ENCODE results near the gene PLCB1. TPM values are rescaled to one million over a fixed set of nuclear protein-coding genes. Genes with fewer than 3 reads are reported as not detected.

Gene PLCB1
- total and polyA plus RNA-seq, 2 experiments from 2014 or later = 6.7 to 20.5 TPM

DNA sequence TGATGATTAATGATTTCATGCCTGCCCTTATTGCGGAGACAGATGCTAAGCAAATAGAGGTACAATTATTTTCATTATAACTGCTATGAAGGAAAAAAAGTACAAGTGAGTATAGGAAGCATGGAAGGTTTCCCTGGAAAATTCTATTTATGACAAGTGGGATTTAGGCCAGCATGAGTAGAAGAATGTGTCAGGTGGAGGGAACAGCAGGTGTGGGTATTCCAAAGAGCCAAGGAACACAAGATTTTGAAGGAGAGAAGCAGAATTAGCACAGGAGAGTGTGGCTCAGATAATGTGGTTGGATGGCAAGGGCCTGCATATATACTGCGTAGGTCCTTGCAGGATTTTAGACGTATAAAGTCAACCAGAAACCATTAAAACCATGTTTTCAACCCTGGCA lies 11.4 kb downstream of the PLCB1 start:
- no peak overlapping the region for H2AFZ ChIP-seq
- no peaks in the 10 kb centered on the region for H4K20me1 ChIP-seq (ENCODE audit: insufficient read depth, poor library complexity, severe bottlenecking)
- no peak for DNase-seq (ENCODE audit: low spot score)
- H3K79me2 ChIP-seq = no peaks in the 10 kb centered on the region
- H3K27me3 ChIP-seq = no peaks in the 10 kb centered on the region
- no peak overlapping the region for H3K4me3 ChIP-seq
- no peaks in the 10 kb centered on the region for H3K4me1 ChIP-seq (ENCODE audit: insufficient read depth)
- no peaks in the 10 kb centered on the region for H3K9me2 ChIP-seq (replicated peaks; ENCODE audit: insufficient read depth)
- H3K27ac ChIP-seq = no peak overlapping the region
- TF ChIP-seq EZH2phosphoT487 (IDR thresholded peaks at IDR 0.05; ENCODE audit: low read depth, severe bottlenecking, unreplicated experiment) = no peak
- TF ChIP-seq, protein P1, sequence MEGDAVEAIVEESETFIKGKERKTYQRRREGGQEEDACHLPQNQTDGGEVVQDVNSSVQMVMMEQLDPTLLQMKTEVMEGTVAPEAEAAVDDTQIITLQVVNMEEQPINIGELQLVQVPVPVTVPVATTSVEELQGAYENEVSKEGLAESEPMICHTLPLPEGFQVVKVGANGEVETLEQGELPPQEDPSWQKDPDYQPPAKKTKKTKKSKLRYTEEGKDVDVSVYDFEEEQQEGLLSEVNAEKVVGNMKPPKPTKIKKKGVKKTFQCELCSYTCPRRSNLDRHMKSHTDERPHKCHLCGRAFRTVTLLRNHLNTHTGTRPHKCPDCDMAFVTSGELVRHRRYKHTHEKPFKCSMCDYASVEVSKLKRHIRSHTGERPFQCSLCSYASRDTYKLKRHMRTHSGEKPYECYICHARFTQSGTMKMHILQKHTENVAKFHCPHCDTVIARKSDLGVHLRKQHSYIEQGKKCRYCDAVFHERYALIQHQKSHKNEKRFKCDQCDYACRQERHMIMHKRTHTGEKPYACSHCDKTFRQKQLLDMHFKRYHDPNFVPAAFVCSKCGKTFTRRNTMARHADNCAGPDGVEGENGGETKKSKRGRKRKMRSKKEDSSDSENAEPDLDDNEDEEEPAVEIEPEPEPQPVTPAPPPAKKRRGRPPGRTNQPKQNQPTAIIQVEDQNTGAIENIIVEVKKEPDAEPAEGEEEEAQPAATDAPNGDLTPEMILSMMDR (IDR thresholded peaks at IDR 0.05; ENCODE audit: poor library complexity) = no peak
- no peak for TF ChIP-seq EZH2 (IDR thresholded peaks at IDR 0.05; ENCODE audit: borderline replicate concordance)
- no peaks in the 10 kb centered on the region for H3K9me3 ChIP-seq (ENCODE audit: low read depth)
- no peak overlapping the region for H3K4me2 ChIP-seq
- H3K36me3 ChIP-seq (replicated peaks; ENCODE audit: insufficient read depth, low read depth) = no peaks in the 10 kb centered on the region
- WGBS (ENCODE audit: low lambda C conversion rate, missing lambda C conversion rate) = 99% methylated on average over 3 of the region's 3 CpGs

DNA sequence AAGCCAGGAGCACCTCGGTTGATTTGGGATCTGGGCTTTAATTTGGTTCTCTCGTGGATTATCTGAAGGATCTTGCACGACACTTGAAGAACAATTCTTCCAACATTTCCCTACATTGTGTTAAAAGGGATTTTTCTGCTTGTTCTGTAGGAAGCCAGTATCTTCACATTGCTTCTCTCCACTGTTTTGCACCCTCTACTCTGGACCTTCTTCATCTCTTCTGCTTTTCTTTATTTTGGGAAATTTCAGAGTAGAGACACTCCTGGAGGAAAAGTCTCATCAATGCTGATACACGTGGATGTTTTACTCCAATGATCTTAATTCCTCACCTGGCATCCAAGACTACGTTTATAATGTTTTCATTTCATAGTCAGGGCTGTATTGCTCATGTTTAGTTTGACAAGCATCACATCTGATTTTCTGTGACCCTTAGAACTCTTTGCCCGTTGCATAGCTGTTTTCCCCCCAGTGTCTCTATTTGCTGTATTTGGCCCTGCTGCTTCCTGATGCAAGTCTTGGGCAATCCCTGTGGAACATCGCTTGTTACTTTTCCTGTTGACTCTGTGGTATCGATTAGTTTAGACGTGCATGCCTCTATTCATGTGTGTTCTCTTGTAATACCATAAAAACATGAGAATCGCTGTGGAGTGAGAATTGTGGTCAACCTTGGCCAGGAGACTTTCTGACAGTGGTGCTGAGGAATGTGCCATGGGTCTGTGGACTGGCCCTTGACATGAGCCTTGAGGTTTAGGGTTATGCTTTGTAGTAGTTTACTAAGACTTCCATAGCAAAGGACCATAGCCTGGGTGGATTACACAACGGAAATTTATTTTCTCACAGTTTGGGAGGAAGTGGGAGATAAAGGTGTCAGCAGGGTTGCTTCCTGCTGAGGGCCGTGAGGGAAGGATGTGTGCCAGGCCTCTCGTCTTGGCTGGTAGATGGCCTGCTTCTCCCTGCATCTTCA lies 12.5 kb downstream of the PLCB1 start:
- Histone ChIP-seq H3K9me2 (replicated peaks; ENCODE audit: insufficient read depth) (no peaks in the 10 kb centered on the region), H3K9me3 (ENCODE audit: low read depth) (no peaks in the 10 kb centered on the region), H3K27me3 (no peaks in the 10 kb centered on the region), H3K27ac (no peak overlapping the region), H4K20me1 (ENCODE audit: insufficient read depth, poor library complexity, severe bottlenecking) (no peaks in the 10 kb centered on the region), H3K4me1 (ENCODE audit: insufficient read depth) (no peaks in the 10 kb centered on the region), H3K4me3 (no peak overlapping the region), H3K4me2 (no peak overlapping the region), H2AFZ (no peak overlapping the region), H3K79me2 (no peaks in the 10 kb centered on the region), H3K36me3 (replicated peaks; ENCODE audit: insufficient read depth, low read depth) (no peaks in the 10 kb centered on the region)
- WGBS (ENCODE audit: low lambda C conversion rate, missing lambda C conversion rate) = 81% methylated on average over 13 of the region's 13 CpGs
- no peak for DNase-seq (ENCODE audit: low spot score)
- TF ChIP-seq, protein P1 (IDR thresholded peaks at IDR 0.05; ENCODE audit: poor library complexity) = no peak

DNA sequence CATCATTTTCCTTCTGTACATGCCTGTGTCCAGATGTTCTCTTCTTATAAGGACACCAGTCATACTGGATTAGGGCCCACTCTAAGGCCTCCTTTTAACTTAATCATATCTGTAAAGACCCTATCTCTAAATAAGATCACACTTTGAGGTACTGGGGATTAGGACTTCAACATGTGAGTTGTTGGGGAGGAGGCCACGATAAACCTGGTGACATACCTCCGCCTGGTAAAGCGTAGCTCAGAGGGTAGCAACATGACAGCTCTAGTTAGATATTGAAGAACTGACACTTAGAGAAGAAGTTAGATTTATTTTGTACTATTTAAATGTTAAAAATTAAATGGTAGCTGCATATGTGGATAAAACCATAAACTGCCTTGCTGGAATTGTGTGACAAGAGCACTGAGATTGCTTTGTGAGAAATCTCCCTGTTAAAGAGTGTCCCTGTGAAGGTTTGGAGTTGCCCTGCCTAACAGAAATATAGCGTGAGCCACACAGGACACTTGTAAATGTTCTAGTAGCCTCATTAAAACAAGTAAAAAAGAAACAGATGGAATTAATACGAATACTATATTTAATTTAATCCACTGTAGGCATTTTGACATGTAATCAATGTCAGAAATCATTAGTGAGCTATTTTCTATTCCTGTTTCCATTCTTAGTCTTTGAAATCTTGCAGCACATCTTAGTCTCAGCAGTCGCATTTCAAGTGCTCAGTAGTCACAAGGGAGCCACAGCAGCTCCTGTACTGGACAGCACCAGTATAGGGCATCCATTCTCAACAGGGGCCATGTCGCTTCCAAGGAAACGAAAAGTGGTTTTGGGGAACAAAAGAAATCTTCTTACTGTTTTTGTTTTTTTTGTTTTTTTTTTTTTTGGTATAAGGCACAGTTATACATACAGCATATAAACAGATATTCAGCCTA lies 13.4 kb downstream of the PLCB1 start:
- Histone ChIP-seq H3K27ac (no peak overlapping the region), H3K9me2 (replicated peaks; ENCODE audit: insufficient read depth) (no peaks in the 10 kb centered on the region), H2AFZ (no peak overlapping the region), H3K4me1 (ENCODE audit: insufficient read depth) (no peaks in the 10 kb centered on the region), H3K27me3 (no peaks in the 10 kb centered on the region), H3K36me3 (replicated peaks; ENCODE audit: insufficient read depth, low read depth) (no peaks in the 10 kb centered on the region), H3K4me2 (no peak overlapping the region), H3K79me2 (no peaks in the 10 kb centered on the region), H3K4me3 (no peak overlapping the region), H3K9me3 (ENCODE audit: low read depth) (no peaks in the 10 kb centered on the region), H4K20me1 (ENCODE audit: insufficient read depth, poor library complexity, severe bottlenecking) (no peaks in the 10 kb centered on the region)
- no peak for DNase-seq (ENCODE audit: low spot score)
- WGBS (ENCODE audit: low lambda C conversion rate, missing lambda C conversion rate) = 84% methylated on average over 8 of the region's 8 CpGs
- TF ChIP-seq EZH2 (IDR thresholded peaks at IDR 0.05; ENCODE audit: borderline replicate concordance) (no peak), EZH2phosphoT487 (IDR thresholded peaks at IDR 0.05; ENCODE audit: low read depth, severe bottlenecking, unreplicated experiment) (no peak)
- TF ChIP-seq, protein P1 (IDR thresholded peaks at IDR 0.05; ENCODE audit: poor library complexity) = no peak

Data from hepatocyte (in vitro differentiated cells).